NCI-H526 treated with DMSO at 0.1 percent for 48 hours (cell line): ENCODE data around the gene MORF4L1.
"Not testable (repeated sequence)": the region's sequence is repeated elsewhere in the genome, so short reads cannot be mapped to it uniquely, and the experiment has no call there.

Source experiments
- DNase-seq: peaks from one replicate; lab custom pipeline; 2025; lab: John Stamatoyannopoulos, UW

MORF4L1 gene

GRCh38 chr15:78927077-78927790 lies 54.5 kb downstream of the MORF4L1 start:
- DNase-seq: no peak

GRCh38 chr15:78928176-78928575 lies 55.5 kb downstream of the MORF4L1 start:
- DNase-seq: not testable (repeated sequence)

- no peak for DNase-seq
These were observed 56.0 kb downstream of the MORF4L1 start for GRCh38 chr15:78928616-78929093.

- no peak for DNase-seq
These were observed 57.0 kb downstream of the MORF4L1 start for GRCh38 chr15:78929536-78930264.

- DNase-seq: no peak
These were observed 58.1 kb downstream of the MORF4L1 start for GRCh38 chr15:78930577-78931388.

- DNase-seq: no peak
These were observed 59.0 kb downstream of the MORF4L1 start for GRCh38 chr15:78931439-78932257.

- no peak for DNase-seq
These were observed 59.6 kb downstream of the MORF4L1 start for GRCh38 chr15:78932258-78932808.

DNA sequence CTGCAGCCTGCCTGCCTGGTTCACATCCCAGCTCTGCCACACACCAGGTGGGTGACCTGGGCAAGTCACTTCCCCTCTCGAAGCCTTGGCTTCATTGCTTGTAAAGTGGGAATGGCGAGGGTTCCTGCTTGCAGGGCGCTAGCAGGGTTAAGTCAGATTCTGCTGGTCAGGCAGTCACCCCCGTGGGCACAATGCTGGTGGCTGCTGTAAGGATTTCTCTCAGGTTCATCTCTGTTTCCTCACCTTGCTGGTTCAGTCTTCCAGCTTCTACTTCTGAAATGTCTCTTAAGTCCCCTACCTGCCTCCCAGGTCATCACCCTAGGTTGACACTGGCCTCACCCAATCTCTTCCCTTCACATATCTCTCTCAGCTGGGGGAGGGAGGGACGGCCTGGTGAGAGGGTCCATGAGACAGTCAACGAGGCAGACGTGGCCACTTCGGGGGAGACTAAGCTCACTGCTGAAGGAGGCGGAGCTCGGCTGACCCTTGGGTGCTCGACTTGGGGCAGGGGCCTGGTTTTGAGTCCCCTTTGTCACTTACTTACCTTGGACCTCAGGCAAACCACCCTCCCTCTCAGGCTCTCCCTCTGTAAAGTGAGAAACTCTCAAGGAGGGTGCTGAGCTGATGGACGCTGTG lies 60.6 kb downstream of the MORF4L1 start:
- no peak for DNase-seq

GRCh38 chr15:78933823-78934654 lies 61.3 kb downstream of the MORF4L1 start:
- no peak for DNase-seq

- DNase-seq: no peak
These were observed 61.9 kb downstream of the MORF4L1 start for GRCh38 chr15:78934655-78935023.

DNA sequence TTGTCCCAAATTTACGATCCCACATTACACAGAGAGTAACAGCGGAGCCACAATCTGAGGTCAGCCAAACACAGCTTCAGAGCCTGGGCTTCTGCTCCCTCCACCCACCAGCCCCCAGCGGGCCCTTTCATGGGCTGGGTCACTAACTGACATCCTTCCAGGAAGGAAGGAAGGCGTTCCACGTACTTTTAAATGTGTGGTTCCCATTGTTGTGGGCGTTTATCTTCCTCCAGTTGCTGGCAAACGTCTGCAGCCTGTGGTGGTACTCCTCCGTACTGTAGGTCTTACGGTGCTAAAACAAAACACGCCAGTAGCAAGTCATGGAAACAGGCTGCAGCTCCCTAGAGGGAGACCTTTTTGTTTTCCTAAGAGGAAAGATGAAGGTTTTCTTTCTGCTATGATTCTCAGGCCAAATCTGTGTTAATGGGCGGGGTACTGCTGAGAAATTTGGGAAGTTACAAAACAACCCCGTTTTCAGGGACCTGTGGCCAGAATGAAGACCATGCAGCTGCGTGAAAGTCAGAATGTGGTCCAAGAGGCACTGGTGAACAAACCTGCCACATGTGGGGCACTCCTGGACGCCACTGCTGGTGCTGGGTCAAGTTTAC lies 64.5 kb downstream of the MORF4L1 start:
- no peak for DNase-seq

GRCh38 chr15:78938658-78939488 lies 66.2 kb downstream of the MORF4L1 start:
- no peak for DNase-seq

GRCh38 chr15:78942741-78943140 lies 70.1 kb downstream of the MORF4L1 start:
- no peak for DNase-seq

GRCh38 chr15:78943692-78944091 lies 71.0 kb downstream of the MORF4L1 start:
- DNase-seq: no peak

DNA sequence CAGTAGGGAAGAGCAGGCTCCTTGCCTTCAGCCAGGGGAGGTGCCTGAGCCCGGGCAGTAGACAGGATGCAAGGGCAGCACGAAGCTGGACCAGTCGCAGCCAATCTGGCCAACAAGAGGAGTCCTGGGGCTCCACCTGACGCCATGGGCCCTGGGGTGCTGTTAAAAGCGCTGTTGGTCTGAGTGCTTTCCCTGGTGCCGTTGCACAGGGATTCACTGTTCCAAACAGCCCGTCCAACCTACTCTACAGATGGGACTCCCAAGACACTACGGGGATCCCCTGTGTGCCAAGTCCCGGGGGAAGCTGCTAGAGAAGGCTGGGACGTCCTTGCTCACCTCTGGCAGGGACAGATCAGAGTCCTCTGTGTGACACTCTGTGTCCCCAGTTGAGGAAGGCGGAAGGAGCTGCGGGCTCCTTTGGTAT lies 71.5 kb downstream of the MORF4L1 start:
- no peak for DNase-seq

DNA sequence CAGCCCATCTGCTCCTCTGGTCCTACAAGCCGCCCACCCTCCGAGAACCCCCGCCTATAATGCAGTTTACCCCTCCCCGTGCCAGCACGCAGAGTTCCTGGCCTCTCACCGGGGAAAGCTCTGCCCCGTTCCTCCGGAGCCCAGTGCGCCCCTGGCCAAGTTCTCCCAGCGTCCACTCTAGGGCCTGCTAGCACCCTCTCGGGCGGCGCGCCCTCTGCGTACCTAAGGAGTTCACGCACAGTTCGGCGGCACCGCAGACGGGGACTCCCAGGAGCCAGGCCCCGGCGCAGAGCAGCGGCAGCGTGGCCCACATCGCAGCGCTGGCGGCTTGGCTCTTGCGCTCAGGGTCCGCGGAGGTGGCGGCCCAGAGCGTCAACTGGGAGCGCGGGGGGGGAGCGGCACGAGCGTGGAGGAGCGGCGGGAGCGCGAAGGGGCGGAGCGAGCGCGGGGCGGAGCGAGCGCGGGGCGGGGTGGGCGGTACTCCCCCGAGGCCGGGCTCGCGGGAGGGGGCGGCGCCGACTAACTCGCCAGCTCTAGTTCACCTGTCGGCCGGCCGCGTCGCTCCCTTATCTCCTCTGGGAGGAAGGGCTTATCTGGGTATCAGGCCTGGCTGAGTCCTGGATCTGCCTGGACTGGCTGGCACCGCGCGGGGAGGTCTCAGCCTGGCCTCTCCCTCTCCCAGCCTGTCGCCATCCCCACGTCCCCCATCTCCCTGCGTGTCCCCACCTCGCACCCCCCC lies 72.1 kb downstream of the MORF4L1 start, which contains the start of gene CTSH:
CTSH (minus strand) TSS at position 378 of the 739 bp plus-strand sequence; CDS start at position 313, 65 bp downstream.
- DNase-seq: peak; percentile 79

- no peak for DNase-seq
These were observed 73.8 kb downstream of the MORF4L1 start for GRCh38 chr15:78946493-78946892.

GRCh38 chr15:78947506-78947905 lies 74.8 kb downstream of the MORF4L1 start:
- no peak for DNase-seq
